ENCODE measurements around the gene BCAT1. TPM values are rescaled to one million over a fixed set of nuclear protein-coding genes. Genes with fewer than 3 reads are reported as not detected.

The BCAT1 gene
- total and polyA plus RNA-seq, 2 experiments from 2014 or later: 53.6 to 181 TPM

DNA sequence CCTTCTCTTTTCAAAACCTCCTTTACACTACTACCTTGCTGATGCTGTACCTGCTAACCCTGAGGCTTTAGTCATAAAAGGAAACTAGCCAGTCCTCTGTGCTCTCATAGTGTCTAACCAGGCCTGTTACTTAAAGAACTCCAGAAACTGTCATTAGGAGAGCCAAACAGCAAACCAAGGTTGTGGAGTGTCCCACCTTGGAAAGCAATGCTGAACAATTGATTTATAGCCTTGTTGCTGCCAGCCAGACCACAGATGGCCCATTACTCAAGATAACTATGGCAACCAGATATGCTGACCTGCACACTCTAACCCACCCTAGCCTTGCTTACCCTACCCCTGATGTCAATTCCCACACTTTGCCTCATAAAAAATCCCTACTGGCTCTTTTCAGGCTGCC lies 26.5 kb upstream of the BCAT1 start (continued):
- TF ChIP-seq JUNB (IDR thresholded peaks at IDR 0.05; ENCODE audit: unreplicated experiment) (no peak), ZNF331 (CRISPR knock-in tag; IDR thresholded peaks at IDR 0.05; ENCODE audit: low read depth) (no peak), EZH2 (IDR thresholded peaks at IDR 0.05; ENCODE audit: low read depth, unreplicated experiment) (no peak)
- TF ChIP-seq, protein P1, sequence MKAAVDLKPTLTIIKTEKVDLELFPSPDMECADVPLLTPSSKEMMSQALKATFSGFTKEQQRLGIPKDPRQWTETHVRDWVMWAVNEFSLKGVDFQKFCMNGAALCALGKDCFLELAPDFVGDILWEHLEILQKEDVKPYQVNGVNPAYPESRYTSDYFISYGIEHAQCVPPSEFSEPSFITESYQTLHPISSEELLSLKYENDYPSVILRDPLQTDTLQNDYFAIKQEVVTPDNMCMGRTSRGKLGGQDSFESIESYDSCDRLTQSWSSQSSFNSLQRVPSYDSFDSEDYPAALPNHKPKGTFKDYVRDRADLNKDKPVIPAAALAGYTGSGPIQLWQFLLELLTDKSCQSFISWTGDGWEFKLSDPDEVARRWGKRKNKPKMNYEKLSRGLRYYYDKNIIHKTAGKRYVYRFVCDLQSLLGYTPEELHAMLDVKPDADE (IDR thresholded peaks at IDR 0.05): no peak

DNA sequence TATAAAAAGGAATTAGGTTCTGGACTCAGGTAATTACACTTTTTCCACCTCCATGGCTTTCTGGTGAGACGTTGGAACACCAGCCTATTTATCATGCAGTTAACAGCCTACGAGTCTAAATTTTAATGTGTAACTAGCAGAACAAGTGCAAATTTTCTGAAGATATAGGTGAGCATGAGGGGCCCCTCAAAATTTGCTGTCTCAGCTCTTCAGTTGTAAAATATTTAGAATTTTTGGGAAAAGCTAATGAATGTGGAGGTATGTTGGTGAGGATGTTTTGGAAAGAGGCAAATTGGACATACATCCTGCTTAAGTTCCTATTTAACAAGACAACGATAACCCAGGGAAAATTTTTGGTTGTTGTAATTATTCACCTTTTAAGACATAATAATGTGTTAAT lies 25.3 kb upstream of the BCAT1 start:
- no peaks in the 10 kb centered on the region for H3K36me3 ChIP-seq (ENCODE audit: insufficient read depth)
- no peak for ATAC-seq
- TF ChIP-seq, protein P2, sequence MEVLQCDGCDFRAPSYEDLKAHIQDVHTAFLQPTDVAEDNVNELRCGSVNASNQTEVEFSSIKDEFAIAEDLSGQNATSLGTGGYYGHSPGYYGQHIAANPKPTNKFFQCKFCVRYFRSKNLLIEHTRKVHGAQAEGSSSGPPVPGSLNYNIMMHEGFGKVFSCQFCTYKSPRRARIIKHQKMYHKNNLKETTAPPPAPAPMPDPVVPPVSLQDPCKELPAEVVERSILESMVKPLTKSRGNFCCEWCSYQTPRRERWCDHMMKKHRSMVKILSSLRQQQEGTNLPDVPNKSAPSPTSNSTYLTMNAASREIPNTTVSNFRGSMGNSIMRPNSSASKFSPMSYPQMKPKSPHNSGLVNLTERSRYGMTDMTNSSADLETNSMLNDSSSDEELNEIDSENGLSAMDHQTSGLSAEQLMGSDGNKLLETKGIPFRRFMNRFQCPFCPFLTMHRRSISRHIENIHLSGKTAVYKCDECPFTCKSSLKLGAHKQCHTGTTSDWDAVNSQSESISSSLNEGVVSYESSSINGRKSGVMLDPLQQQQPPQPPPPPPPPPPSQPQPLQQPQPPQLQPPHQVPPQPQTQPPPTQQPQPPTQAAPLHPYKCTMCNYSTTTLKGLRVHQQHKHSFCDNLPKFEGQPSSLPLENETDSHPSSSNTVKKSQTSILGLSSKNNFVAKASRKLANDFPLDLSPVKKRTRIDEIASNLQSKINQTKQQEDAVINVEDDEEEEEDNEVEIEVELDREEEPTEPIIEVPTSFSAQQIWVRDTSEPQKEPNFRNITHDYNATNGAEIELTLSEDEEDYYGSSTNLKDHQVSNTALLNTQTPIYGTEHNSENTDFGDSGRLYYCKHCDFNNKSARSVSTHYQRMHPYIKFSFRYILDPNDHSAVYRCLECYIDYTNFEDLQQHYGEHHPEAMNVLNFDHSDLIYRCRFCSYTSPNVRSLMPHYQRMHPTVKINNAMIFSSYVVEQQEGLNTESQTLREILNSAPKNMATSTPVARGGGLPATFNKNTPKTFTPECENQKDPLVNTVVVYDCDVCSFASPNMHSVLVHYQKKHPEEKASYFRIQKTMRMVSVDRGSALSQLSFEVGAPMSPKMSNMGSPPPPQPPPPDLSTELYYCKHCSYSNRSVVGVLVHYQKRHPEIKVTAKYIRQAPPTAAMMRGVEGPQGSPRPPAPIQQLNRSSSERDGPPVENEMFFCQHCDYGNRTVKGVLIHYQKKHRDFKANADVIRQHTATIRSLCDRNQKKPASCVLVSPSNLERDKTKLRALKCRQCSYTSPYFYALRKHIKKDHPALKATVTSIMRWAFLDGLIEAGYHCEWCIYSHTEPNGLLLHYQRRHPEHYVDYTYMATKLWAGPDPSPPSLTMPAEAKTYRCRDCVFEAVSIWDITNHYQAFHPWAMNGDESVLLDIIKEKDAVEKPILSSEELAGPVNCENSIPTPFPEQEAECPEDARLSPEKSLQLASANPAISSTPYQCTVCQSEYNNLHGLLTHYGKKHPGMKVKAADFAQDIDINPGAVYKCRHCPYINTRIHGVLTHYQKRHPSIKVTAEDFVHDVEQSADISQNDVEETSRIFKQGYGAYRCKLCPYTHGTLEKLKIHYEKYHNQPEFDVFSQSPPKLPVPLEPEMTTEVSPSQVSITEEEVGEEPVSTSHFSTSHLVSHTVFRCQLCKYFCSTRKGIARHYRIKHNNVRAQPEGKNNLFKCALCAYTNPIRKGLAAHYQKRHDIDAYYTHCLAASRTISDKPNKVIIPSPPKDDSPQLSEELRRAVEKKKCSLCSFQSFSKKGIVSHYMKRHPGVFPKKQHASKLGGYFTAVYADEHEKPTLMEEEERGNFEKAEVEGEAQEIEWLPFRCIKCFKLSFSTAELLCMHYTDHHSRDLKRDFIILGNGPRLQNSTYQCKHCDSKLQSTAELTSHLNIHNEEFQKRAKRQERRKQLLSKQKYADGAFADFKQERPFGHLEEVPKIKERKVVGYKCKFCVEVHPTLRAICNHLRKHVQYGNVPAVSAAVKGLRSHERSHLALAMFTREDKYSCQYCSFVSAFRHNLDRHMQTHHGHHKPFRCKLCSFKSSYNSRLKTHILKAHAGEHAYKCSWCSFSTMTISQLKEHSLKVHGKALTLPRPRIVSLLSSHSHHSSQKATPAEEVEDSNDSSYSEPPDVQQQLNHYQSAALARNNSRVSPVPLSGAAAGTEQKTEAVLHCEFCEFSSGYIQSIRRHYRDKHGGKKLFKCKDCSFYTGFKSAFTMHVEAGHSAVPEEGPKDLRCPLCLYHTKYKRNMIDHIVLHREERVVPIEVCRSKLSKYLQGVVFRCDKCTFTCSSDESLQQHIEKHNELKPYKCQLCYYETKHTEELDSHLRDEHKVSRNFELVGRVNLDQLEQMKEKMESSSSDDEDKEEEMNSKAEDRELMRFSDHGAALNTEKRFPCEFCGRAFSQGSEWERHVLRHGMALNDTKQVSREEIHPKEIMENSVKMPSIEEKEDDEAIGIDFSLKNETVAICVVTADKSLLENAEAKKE (CRISPR knock-in tag; IDR thresholded peaks at IDR 0.05): no peak
- no peak for TF ChIP-seq POLR2AphosphoS5 (IDR thresholded peaks at IDR 0.05; ENCODE audit: low read depth)
- TF ChIP-seq, protein P3, sequence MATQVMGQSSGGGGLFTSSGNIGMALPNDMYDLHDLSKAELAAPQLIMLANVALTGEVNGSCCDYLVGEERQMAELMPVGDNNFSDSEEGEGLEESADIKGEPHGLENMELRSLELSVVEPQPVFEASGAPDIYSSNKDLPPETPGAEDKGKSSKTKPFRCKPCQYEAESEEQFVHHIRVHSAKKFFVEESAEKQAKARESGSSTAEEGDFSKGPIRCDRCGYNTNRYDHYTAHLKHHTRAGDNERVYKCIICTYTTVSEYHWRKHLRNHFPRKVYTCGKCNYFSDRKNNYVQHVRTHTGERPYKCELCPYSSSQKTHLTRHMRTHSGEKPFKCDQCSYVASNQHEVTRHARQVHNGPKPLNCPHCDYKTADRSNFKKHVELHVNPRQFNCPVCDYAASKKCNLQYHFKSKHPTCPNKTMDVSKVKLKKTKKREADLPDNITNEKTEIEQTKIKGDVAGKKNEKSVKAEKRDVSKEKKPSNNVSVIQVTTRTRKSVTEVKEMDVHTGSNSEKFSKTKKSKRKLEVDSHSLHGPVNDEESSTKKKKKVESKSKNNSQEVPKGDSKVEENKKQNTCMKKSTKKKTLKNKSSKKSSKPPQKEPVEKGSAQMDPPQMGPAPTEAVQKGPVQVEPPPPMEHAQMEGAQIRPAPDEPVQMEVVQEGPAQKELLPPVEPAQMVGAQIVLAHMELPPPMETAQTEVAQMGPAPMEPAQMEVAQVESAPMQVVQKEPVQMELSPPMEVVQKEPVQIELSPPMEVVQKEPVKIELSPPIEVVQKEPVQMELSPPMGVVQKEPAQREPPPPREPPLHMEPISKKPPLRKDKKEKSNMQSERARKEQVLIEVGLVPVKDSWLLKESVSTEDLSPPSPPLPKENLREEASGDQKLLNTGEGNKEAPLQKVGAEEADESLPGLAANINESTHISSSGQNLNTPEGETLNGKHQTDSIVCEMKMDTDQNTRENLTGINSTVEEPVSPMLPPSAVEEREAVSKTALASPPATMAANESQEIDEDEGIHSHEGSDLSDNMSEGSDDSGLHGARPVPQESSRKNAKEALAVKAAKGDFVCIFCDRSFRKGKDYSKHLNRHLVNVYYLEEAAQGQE (IDR thresholded peaks at IDR 0.05; ENCODE audit: unreplicated experiment): no peak
- TF ChIP-seq EZH2 (IDR thresholded peaks at IDR 0.05; ENCODE audit: low read depth, unreplicated experiment): no peak
- no peak for TF ChIP-seq ZNF331 (CRISPR knock-in tag; IDR thresholded peaks at IDR 0.05; ENCODE audit: low read depth)
- TF ChIP-seq JUNB (IDR thresholded peaks at IDR 0.05; ENCODE audit: unreplicated experiment): no peak
- TF ChIP-seq NANOG (IDR thresholded peaks at IDR 0.05; ENCODE audit: borderline replicate concordance): no peak
- TF ChIP-seq, protein P1 (IDR thresholded peaks at IDR 0.05): no peak
- TF ChIP-seq STAT1 (IDR thresholded peaks at IDR 0.05; ENCODE audit: unreplicated experiment): no peak
- no peak for TF ChIP-seq EZH2phosphoT487 (IDR thresholded peaks at IDR 0.05; ENCODE audit: unreplicated experiment)
- TF ChIP-seq, protein P4, sequence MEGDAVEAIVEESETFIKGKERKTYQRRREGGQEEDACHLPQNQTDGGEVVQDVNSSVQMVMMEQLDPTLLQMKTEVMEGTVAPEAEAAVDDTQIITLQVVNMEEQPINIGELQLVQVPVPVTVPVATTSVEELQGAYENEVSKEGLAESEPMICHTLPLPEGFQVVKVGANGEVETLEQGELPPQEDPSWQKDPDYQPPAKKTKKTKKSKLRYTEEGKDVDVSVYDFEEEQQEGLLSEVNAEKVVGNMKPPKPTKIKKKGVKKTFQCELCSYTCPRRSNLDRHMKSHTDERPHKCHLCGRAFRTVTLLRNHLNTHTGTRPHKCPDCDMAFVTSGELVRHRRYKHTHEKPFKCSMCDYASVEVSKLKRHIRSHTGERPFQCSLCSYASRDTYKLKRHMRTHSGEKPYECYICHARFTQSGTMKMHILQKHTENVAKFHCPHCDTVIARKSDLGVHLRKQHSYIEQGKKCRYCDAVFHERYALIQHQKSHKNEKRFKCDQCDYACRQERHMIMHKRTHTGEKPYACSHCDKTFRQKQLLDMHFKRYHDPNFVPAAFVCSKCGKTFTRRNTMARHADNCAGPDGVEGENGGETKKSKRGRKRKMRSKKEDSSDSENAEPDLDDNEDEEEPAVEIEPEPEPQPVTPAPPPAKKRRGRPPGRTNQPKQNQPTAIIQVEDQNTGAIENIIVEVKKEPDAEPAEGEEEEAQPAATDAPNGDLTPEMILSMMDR (conservative IDR thresholded peaks at IDR 0.05; ENCODE audit: low read depth in 2 of 2): no peak

More for the DNA sequence above, 25.3 kb upstream of the BCAT1 start:
- H3K9me3 Mint-ChIP-seq: peaks cover 14% of the 10 kb centered on the region; the same call in 2 of the 3 replicates
- Histone ChIP-seq H3K79me2 (replicated peaks; ENCODE audit: insufficient read depth) (no peaks in the 10 kb centered on the region), H3K27me3 (ENCODE audit: insufficient read depth) (no peaks in the 10 kb centered on the region), H2AFZ (no peak overlapping the region), H3K4me3 (no peak overlapping the region), H3F3A (replicated peaks; ENCODE audit: low read depth) (no peaks in the 10 kb centered on the region), H3K27ac (ENCODE audit: low read depth) (no peak overlapping the region), H3K4me1 (ENCODE audit: insufficient read depth) (no peaks in the 10 kb centered on the region), H3K4me2 (no peak overlapping the region), H3K9me2 (ENCODE audit: insufficient read depth) (no peaks in the 10 kb centered on the region), H4K20me1 (replicated peaks; ENCODE audit: insufficient read depth) (no peaks in the 10 kb centered on the region)
- H3K27ac Mint-ChIP-seq: no peak overlapping the region
- H3K4me1 Mint-ChIP-seq: no peaks in the 10 kb centered on the region
- peaks cover 3% of the 10 kb centered on the region for H3K27me3 Mint-ChIP-seq (ENCODE audit: insufficient read depth, low read depth, poor library complexity)
- no peaks in the 10 kb centered on the region for H3K36me3 Mint-ChIP-seq (ENCODE audit: low read depth)
- no peak for DNase-seq (ENCODE audit: low spot score)
- no peak overlapping the region for H3K4me3 Mint-ChIP-seq
